Endothelial cell of hepatic sinusoid (primary cell): ENCODE results near the gene KIAA1755.

Experiments
- in situ Hi-C: cut with HindIII; loops from 2 replicates; pipeline ENCODE4 v1.10.0; 2017; ENCODE audit warnings: low sequenced_read_pairs

KIAA1755 gene

GRCh38 chr20:38245753-38246152, 14.8 kb downstream of the KIAA1755 start:
- in situ Hi-C loops: no loop called here

GRCh38 chr20:38243709-38244020, 16.9 kb downstream of the KIAA1755 start:
- in situ Hi-C loops: no loop called here

- in situ Hi-C loops: no loop called here
Measured at GRCh38 chr20:38242848-38243708, 17.5 kb downstream of the KIAA1755 start.

GRCh38 chr20:38241201-38241600, 19.3 kb downstream of the KIAA1755 start:
- in situ Hi-C loops: no loop called here

- in situ Hi-C loops: no loop called here
Measured at GRCh38 chr20:38239441-38239840, 21.1 kb downstream of the KIAA1755 start.

- in situ Hi-C loops: no loop called here
Measured at GRCh38 chr20:38238829-38239228, 21.7 kb downstream of the KIAA1755 start.

GRCh38 chr20:38237381-38237780, 23.2 kb downstream of the KIAA1755 start:
- in situ Hi-C loops: no loop called here

- in situ Hi-C loops: no loop called here
Measured at GRCh38 chr20:38231531-38232121, 28.9 kb downstream of the KIAA1755 start.

- in situ Hi-C loops: no loop called here
Measured at GRCh38 chr20:38230957-38231526, 29.5 kb downstream of the KIAA1755 start.

- in situ Hi-C loops: no loop called here
Measured at GRCh38 chr20:38230253-38230551, 30.3 kb downstream of the KIAA1755 start.

- in situ Hi-C loops: loop anchor here (5.0 kb wide), 1 partner anchor 103 kb away; no protein-coding TSS in a partner anchor
Measured at GRCh38 chr20:38229376-38230252, 30.9 kb downstream of the KIAA1755 start.

GRCh38 chr20:38228436-38228835, 32.1 kb downstream of the KIAA1755 start:
- in situ Hi-C loops: loop anchor here (5.0 kb wide), 1 partner anchor 104 kb away; no protein-coding TSS in a partner anchor

- in situ Hi-C loops: loop anchor here (5.0 kb wide), 1 partner anchor 105 kb away; no protein-coding TSS in a partner anchor
Measured at GRCh38 chr20:38227420-38228360, 32.8 kb downstream of the KIAA1755 start.

- in situ Hi-C loops: loop anchor here (5.0 kb wide), 1 partner anchor 106 kb away; no protein-coding TSS in a partner anchor
Measured at GRCh38 chr20:38226553-38226952, 34.0 kb downstream of the KIAA1755 start.

- in situ Hi-C loops: loop anchor here (5.0 kb wide), 1 partner anchor 106 kb away; no protein-coding TSS in a partner anchor
Measured at GRCh38 chr20:38225900-38226263, 34.7 kb downstream of the KIAA1755 start.

GRCh38 chr20:38225240-38225899, 35.2 kb downstream of the KIAA1755 start:
- in situ Hi-C loops: loop anchor here (5.0 kb wide), 1 partner anchor 107 kb away; no protein-coding TSS in a partner anchor

GRCh38 chr20:38224531-38224930, 36.0 kb downstream of the KIAA1755 start:
- in situ Hi-C loops: loop anchor here (5.0 to 25.0 kb wide), 3 partner anchors 57 to 662 kb away; partner anchors contain the start of gene TGM2

GRCh38 chr20:38223743-38224100, 36.8 kb downstream of the KIAA1755 start:
- in situ Hi-C loops: loop anchor here (5.0 to 25.0 kb wide), 3 partner anchors 56 to 661 kb away; partner anchors contain the start of gene TGM2
